Right renal pelvis (tissue), 4 donors: Measurements from ENCODE around the gene ABCB4. TPM values are rescaled to one million over a fixed set of nuclear protein-coding genes. Genes with fewer than 3 reads are reported as not detected.

ENCODE experiments used
- DNase-seq, 4 donors: peaks; one replicate each; pipeline ENCODE4 v3.0.0-alpha.2; 2013; ENCODE audit warnings: low read depth in 4 of 4, low spot score in 3 of 4, missing footprints in 1 of 4
- polyA plus RNA-seq, 4 donors: library from polyadenylated mRNA; unstranded; fragments of 120-200 nt; gene quantifications; one replicate each; pipeline ENCODE4 v1.2.1, GENCODE V29; 2013; ENCODE audit not compliant: insufficient read length in 4 of 4

The ABCB4 gene
- polyA plus RNA-seq, 4 donors, result 2.0 to 2.3 (median 2.0) TPM

DNA sequence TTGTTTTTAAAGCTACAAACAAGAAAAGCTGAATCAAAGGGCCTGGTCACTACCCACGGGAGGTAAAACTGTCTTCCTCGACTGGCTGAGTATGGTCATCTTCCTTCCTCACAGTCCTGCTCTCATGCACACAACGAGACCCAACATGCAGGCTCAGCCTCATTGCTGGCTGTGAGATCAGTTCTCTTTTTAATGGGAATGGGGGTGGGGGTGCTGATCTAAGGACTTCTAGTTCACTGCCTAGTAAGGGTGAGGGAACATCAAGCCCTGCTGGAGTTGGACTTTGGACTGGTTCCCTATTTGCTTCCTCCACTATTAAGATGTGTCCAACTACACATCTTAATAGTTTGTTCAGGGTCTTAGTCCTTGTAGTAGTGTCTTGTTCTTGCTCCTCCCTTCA is 48.2 kb downstream of the ABCB4 start:
- no peak for DNase-seq

DNA sequence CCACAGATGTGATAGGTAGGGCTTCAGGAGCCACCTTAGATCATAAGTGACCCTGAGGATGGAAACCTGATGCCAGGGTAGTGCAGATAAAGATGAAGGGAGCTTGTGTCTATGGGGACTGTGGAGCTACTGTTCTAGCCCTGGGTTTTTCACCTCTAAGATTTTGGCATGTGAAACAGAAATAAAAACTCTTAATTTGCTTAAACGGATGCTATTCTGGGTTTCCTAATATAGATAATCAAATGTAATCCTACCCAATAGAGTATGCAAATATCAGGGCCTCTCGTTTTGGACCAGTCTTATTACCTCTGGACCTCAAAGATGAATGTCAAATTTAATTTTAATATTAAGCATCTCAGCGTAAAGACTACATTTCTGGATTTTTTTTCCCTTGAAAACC is 49.3 kb downstream of the ABCB4 start:
- no peak for DNase-seq

DNA sequence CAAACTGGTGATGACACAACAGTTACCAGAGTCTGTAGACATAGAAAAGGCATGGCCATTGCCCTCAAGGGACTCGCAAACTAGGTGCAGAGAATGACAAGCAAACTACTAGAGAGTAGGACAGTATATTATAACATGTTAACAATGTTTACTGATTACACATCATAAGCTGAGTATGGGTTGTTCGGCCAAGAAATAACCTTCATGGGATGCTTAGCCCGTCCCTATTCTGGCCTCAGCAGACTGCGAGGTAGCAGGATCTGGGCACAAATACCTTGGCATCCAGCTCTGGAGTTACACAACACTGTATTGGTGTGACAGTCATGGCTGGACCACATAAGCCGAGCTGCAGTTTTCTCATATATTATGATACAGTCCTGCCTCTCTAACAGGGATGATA is 51.4 kb downstream of the ABCB4 start:
- DNase-seq, result no peak

DNA sequence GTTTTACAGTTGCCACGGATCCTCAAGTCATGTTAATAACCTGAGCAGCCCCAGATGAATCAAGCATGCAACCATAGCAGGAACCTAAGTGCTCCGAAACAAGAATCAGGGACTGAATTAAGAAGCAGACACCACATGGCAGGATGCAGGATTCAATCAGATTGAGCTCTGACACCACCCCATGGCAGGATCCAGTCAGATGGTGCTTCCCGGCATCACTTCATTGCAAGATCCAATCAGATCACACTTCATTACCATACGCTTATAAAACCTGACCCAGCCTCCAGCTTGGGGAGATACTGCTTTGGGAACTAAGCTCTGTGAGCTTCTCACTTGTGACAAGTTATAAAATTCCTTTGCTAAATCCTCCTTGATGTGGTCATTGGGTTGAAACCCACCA is 55.3 kb downstream of the ABCB4 start:
- no peak for DNase-seq

DNA sequence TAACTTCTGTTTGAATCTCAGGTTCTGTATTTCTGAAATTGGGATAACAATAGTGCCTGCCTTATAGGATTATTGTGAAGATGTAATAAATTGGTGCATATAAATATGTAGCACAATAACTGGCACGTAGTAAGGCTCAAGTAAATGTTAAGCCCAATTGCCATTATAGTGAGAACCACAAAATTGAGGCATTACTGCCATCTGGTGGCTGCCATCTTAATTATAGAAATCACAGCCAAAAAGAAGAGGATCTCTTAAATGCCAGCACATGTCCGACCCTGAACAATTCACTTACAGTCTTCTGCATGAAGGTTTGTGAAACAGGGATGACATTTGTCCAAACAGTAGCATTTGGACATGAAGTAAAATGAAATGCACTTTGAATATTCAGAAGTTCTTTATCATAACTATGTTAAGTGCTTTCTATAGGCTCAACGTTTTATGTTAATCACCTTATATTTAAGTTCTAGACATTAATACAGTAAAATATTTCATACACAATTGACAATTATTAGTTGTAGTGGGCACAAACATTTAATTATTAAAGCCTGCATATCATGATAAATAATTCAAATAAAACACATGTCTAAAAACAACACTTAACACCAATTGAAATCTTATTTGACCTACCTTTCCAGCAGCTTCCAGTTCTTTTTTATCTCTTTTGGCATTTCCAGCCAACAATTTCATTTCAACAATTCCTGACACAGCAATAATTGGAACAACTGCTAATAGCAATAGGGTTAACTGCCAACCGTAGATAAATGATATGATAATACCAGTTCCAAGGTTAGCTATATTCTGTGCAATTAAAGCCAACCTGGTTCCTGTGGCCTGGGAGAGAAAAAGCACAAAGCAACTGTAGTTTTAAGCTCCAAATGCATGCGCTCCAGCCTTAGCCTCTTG is 58.5 kb downstream of the ABCB4 start:
- DNase-seq, result peak; percentile 31 to 53 (median 43)

DNA sequence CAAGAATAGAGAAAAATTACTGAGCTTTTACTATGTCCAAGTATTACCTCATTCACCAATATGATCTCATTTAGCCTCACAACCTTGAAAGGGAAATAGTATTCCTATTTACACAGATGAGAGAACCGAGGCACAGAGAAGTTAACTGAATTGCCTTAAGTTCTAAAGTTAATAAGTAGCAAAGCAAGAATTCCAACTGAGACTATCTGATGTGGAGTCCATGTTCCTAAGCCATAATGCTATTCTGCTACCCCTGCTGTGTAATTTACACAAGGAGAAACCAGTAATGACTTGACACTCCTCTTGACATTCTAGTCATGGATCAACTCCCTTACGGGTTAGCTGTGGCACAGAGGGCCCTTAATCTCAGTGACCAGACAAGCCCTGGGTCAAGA is 60.7 kb downstream of the ABCB4 start:
- no peak for DNase-seq

DNA sequence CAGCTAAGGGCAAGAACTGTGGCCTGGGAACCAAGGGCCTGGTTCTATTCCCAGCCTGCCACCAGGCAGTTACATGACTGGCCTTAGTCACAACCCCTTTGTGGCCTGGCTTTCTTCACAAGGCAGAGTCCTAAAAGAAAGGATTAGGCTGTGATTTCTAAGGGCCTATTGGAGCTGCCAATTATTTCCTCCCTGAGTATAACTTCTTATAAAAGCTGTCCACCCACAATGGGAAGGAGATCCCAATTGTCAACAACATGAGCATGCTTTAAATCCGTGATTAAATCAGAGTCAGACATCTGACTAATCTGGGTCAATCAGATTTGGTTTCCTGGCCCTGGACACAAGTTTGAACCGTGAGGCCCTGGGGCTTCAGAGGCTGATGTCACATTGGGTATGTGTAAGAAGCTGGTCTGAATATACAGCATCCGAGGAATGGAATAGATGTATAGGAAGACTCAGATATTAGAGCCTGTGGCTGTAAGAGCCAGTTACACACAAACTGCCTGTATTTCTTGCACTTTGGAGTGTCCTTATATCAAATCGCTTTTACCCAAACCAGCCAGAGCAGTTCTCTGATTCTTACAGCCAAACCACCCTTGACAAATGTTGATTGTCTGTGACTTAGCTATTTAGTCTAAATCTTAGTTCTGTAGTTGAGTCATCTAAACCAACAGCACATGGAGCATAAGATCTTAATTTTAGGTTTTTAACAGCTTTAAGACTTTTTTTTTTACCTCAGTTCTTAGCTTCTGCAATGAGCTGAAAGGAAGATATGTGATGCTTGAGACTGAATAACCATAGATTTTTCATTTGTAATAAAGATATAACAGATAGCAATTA is 61.3 kb downstream of the ABCB4 start:
- DNase-seq, result no peak

DNA sequence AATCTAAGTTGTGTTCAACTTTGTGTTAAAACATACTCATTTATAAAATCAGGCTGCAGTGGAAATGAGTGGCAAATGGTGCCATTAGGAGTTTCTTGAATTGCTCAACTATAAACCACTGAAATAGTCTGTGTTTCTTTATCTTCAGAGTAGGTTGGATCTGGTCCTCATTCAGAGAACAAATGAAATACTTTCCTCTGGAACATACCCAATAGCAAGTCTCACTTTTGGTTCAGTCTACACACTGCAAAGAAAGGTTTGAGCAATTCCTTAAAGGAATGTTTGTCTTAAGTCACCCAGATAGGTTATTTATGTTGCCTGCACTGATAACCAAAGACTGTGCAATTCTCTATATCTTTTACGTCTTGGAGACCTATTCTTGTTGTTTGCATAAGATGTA is 62.5 kb downstream of the ABCB4 start:
- DNase-seq, result no peak

DNA sequence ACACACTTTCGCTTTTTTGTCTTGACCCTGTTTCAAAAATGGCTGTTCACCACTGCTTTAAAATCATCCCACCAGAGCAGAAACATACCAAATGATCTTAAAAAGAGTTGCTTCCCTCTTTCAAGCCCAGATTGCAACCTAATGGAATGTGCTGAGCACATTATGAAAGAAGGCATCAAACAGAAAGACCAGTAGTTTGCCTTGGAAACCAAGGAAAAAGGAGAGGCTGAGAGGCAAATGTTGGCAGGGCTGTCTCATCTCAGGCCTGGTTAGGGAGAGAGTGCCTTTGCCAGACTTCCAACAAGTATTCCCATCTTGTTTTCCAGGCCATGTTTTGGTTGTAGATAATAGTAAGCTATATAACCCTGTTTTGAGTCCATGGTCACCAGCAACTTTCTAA is 64.3 kb downstream of the ABCB4 start:
- DNase-seq, result no peak

DNA sequence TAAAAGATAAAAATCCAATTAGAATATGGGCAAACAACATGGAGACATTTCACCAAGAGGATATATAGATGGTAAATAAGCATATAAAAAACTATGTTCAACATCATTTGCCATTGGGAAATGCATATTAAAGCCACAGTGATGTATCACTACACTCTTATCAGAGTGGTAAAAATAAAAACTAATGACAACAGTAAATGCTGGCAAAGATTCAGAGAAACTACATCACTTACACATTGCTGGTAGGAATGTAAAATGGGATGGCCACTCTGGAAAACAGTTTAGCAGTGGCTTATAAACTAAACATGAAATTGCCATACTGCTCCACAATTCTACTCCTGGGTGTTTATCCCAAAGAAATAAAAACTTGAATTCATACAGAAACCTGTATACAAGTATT is 70.8 kb downstream of the ABCB4 start:
- DNase-seq, result no peak

DNA sequence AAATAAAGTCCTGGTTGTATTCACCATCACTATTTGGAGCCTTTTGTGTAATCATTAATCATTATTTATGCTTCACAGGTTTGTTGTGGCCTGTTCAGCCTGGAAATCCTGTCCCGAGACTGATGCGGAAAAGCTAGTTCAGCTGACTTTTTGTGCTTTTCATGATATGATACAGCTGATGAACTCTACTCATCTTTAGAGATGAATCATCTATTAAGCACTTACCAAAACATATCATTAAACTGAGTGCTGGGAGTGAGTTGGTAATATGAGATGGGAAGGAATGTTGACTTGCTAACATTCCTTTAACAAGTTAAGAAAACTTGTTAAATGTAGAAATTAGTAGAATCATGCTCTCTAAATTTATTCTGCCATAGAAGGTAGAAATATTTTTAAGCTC is 77.0 kb downstream of the ABCB4 start:
- no peak for DNase-seq

DNA sequence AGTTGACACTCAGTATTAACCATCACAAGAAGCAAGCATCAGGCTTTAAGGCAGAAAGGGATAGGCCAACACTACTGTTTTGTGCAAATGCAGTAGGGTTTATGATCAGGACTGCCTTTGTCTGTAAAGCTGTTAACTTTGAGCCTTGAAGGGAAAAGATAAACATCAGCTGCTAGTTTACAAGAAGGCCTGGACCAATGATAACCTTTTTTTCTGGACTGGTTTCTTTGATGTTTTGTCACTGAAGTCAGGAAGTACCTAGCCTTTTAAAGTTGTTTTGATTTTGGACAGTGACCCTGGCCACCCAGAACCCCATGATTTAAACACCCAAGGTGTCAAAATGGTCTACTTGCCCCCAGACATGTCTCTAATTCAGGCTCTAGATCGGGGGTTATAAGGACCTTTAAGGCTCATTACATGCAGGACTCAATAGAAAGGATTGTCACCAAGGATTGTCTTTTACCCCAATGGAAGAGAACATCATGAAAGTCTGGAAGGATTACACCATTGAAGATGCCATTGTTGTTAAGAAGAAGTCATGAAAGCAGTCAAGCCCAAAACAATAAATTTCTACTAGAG is 79.9 kb downstream of the ABCB4 start:
- DNase-seq, result no peak

DNA sequence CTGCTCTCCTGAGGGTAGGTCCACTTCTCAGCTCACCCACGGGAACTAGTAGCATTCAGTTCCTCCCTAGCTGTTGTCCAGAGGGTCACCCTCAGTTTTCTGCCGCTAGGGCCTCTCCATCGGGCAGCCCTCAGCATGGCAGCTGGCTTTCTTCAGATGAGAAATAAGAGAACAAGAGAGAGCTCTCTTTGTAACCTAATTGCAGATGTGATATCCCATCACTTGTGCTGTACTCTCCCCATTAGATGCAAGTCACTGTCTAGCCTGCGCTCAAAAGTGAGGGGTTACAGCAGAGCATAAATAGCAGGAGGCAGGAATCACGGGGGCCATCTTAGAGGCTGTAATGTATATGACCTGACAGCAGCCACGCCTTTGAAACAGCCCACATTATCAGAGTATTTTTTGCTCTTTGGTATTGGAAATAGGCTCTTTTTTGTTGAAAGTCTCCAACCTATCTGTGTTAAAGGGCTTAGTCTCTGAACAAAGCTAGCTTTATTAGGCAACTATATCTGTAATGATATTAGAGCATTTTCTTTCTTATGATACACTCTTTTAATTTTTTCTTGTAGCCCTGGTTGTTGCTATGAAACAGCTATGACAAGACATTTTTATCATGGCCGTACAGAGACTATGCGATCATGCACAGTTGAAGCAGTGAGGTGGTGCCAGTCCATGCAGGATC is 84.3 kb downstream of the ABCB4 start:
- DNase-seq, result no peak

DNA sequence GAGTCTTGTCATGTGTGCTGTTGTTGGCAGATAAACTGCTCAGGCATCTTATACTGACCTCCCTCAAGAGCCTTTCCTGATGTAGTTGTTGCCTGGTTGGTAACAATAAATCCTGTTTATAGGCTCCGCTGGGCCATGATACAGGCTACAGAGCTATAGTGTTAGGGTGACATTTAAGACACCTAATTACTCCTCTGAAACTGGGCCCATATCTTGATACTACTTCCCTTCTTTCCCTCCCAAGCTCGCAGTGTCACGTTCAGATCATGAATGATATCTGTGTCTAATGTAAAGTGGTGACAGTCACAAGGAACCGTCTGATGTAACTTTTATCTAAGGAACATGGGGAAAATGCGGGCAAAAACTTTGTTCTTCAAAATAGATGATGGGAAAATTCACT is 94.6 kb downstream of the ABCB4 start:
- DNase-seq, result no peak

DNA sequence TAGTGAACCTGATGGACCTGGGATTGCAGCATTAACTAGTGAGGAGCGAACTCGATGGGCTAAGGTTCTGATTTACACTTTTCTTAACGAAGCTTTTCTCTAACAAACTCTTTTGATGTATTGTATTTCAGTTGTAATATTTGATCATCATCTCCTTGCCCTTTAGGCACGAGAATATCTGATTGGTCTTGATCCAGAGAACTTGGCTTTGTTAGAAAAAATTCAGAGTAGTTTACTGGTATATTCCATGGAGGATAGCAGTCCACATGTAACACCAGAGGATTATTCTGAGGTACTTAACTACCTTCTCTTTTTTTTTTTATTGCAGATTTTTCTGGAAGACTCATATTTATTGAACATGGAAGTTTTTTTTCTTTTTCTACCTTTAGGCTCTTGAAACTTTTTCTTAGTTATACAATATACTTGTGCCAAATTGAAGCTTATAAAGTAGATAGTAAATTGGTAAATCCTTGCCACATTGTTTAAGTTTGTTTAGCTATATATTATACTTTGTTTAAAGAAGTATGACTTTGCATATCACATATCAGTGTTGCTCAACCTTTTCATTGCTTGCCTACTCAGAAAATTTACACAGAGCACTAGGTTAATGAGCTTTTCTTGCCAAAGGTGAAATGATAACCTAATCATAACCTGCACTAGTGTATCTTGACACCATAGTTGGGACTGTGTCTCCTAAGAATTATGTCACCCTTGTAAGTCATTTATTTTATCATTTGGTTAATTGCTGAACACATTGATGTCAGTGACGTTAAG is 99.6 kb downstream of the ABCB4 start:
- no peak for DNase-seq

DNA sequence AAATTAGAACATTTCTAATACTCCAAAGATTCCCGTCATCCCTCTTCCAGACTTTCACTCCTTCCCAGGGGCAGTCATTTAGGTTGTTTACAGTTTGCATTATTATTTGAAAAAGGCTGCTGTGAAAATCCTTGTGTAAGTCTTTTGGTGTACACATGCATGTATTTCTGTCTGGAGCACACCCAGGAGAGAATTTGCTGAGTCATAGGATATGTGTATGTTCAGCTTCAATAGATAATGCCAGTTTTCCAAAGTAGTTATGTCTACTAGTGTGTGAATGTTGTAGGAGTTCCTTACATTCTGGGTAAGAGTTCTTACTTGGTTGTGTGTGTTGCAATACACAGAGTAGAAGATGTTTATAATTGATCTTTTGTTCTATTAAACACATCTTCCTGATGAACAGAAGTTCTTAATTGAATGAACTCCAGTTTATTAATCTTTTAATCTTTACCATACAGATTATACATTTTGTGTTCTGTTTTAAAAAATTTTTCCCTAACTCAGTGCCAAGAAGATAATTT is 104.8 kb downstream of the ABCB4 start:
- no peak for DNase-seq

DNA sequence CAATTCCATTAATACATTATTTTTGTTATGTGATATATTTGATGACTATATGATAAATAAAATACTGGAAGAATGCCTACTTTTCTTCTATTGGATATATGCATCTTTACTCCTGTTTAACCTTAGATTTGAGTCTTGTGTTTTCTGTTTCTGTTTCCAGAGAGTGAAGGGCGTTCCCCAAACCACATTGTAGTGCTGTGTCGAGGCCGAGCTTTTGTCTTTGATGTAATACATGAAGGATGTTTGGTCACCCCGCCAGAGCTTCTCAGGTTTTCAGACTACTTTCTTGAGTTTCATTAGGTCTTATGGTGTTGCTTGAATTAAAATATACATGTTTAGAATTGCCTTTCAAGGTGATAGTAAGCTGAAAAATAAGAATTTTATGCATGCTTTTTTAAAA is 106.3 kb downstream of the ABCB4 start:
- DNase-seq, result no peak

DNA sequence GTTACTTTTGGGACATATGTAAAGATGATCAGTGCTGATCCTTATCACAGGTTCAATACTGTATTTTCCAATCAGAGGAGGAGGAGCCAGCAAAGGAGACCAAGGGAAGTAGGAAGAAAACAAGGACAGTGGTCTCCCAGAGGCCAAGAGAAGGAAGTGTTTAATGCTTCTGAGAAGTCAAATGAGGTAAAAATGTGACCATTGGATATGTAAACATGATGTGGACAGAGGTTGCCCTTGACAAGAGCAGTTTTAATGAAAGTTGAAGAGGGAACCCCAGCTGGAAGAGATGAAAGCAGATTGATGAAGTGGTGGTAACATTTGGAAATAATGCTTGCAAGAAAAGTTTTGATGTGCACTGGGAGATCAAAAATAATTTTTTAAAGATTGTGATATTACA is 111.2 kb downstream of the ABCB4 start:
- DNase-seq, result no peak

DNA sequence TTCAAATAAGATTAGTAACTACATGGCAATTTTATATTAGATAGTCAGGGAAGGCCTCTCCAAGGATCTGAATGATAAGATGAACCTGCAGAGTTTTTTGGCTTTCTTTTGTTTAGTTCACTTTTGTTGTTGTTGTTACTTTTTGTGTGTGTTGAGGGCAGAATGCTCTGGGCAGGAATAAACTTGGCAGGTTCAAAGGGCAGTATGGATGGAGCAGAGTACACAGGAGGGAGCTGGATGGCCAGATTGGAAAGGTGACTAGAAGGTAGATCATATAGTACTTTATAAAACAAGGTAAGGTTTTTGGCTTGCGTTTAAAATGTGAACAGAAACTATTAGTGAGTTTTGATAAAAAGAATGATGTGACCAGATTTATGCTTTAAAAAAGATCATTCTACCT is 112.1 kb downstream of the ABCB4 start:
- no peak for DNase-seq

DNA sequence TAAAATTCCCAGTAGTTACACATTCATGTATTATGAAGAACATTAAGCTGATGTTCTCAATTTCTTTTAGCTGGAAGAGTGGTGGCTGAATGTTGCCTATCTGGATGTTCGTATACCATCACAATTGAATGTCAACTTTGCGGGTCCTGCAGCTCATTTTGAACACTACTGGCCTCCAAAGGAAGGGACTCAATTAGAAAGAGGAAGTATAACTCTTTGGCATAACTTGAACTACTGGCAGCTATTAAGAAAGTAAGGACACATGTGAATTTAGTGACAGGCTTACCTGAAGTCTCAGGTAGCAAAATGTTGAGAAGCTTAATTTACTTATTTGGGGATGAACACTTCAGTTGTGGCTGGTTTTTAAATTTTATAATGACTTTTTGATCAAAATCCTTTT is 114.2 kb downstream of the ABCB4 start:
- no peak for DNase-seq
